Lower lobe of right lung (tissue), 2 donors: ENCODE measurements around the gene COA6. TPM values are rescaled to one million over a fixed set of nuclear protein-coding genes. Genes with fewer than 3 reads are reported as not detected.

Source experiments
- ATAC-seq, 2 donors: fragments of 200-7000 bp; cut with Tn5 transposase; one replicate each; pipeline ENCODE4 v1.9.1; 2020 to 2022; ENCODE audit warnings: mild to moderate bottlenecking in 2 of 2, moderate library complexity in 2 of 2
- DNase-seq: peaks from one replicate; pipeline ENCODE4 v3.0.0-alpha.2; 2020
- H3K27ac ChIP-seq: fragments of 200-600 bp; one replicate; pipeline ENCODE4 v1.8.0; 2022
- H3K27me3 ChIP-seq: fragments of 200-600 bp; one replicate; pipeline ENCODE4 v1.8.0; 2022; ENCODE audit warnings: low read depth
- H3K36me3 ChIP-seq: fragments of 200-600 bp; one replicate; pipeline ENCODE4 v1.8.0; 2022; ENCODE audit warnings: mild to moderate bottlenecking
- H3K4me1 ChIP-seq: fragments of 200-600 bp; one replicate; pipeline ENCODE4 v1.8.0; 2022
- H3K4me3 ChIP-seq: fragments of 200-600 bp; one replicate; pipeline ENCODE4 v1.8.0; 2022; ENCODE audit warnings: mild to moderate bottlenecking
- H3K9me3 ChIP-seq: fragments of 200-600 bp; one replicate; pipeline ENCODE4 v1.8.0; 2022
- CTCF ChIP-seq: fragments of 200-600 bp; IDR thresholded peaks from one replicate; pipeline ENCODE4 v1.8.0; 2022; ENCODE audit warnings: antibody characterized with exemption, mild to moderate bottlenecking
- intact Hi-C: fragments of 100-400 bp; cut with DNase I; formaldehyde crosslinking; loops from one replicate; pipeline ENCODE4 v1.11.0; 2022
- total RNA-seq: library from RNA; stranded (reverse); fragmentation: NEBNext Ultra II Directional; extraction: Animal tissue kit (Norgen Biotek cat#: 25700); gene quantifications from one replicate; pipeline ENCODE4 v1.2.1, GENCODE V29; 2021
- donor health status: DM: no; HTN: yes; CAD: no; lungs with severe emphysema.

Gene COA6
- total RNA-seq, 1 donor from 2014 or later, result 29.7 TPM

- peaks cover 60% of the 10 kb centered on the region for H3K36me3 ChIP-seq
These were observed 8.7 kb downstream of the COA6 start for GRCh38 chr1:234381699-234382555.

GRCh38 chr1:234386122-234386521 is 12.9 kb downstream of the COA6 start:
- H3K4me1 ChIP-seq, result no peaks in the 10 kb centered on the region
- ATAC-seq (no peak), DNase-seq (no peak)
- no peak for TF ChIP-seq CTCF
- no peak overlapping the region for H3K27ac ChIP-seq
- no peak overlapping the region for H3K4me3 ChIP-seq
- H3K36me3 ChIP-seq, result peaks cover 29% of the 10 kb centered on the region
- H3K9me3 ChIP-seq, result no peaks in the 10 kb centered on the region
- H3K27me3 ChIP-seq, result no peaks in the 10 kb centered on the region
- intact Hi-C loops, result no loop called here

More at GRCh38 chr1:234381699-234382555, 8.7 kb downstream of the COA6 start:
- no peak overlapping the region for H3K4me3 ChIP-seq
- H3K27me3 ChIP-seq, result no peaks in the 10 kb centered on the region
- H3K4me1 ChIP-seq, result no peaks in the 10 kb centered on the region
- DNase-seq (no peak), ATAC-seq (no peak)
- intact Hi-C loops, result no loop called here
- H3K27ac ChIP-seq, result no peak overlapping the region
- no peak for TF ChIP-seq CTCF
- H3K9me3 ChIP-seq, result no peaks in the 10 kb centered on the region

- Histone ChIP-seq H3K4me3 (no peak overlapping the region), H3K27ac (no peak overlapping the region), H3K4me1 (no peaks in the 10 kb centered on the region), H3K9me3 (no peaks in the 10 kb centered on the region), H3K27me3 (no peaks in the 10 kb centered on the region), H3K36me3 (peaks cover 37% of the 10 kb centered on the region)
- DNase-seq (no peak), ATAC-seq (no peak)
- no peak for TF ChIP-seq CTCF
- intact Hi-C loops, result no loop called here
These were observed 14.8 kb downstream of the COA6 start for GRCh38 chr1:234388094-234388493.

GRCh38 chr1:234393190-234393589 is 19.9 kb downstream of the COA6 start:
- Histone ChIP-seq H3K9me3 (no peaks in the 10 kb centered on the region), H3K36me3 (peaks cover 28% of the 10 kb centered on the region), H3K4me3 (no peak overlapping the region), H3K4me1 (no peaks in the 10 kb centered on the region), H3K27ac (no peak overlapping the region), H3K27me3 (no peaks in the 10 kb centered on the region)
- intact Hi-C loops, result no loop called here
- TF ChIP-seq CTCF, result no peak
- ATAC-seq (no peak), DNase-seq (no peak)

- intact Hi-C loops, result no loop called here
- Histone ChIP-seq H3K9me3 (no peaks in the 10 kb centered on the region), H3K27ac (no peak overlapping the region), H3K36me3 (peaks cover 28% of the 10 kb centered on the region), H3K4me3 (no peak overlapping the region), H3K4me1 (peaks cover 4% of the 10 kb centered on the region), H3K27me3 (no peaks in the 10 kb centered on the region)
- DNase-seq (no peak), ATAC-seq (peak in 1 of 2 donors; percentile 53)
- no peak for TF ChIP-seq CTCF
These were observed 22.0 kb downstream of the COA6 start for GRCh38 chr1:234395297-234395696.
